ENCODE results near the gene RPS5. TPM values are rescaled to one million over a fixed set of nuclear protein-coding genes. Genes with fewer than 3 reads are reported as not detected.
"Not testable (repeated sequence)": the region's sequence is repeated elsewhere in the genome, so short reads cannot be mapped to it uniquely, and the experiment has no call there.

Gene RPS5
- polyA plus RNA-seq, 4 donors = 863 to 1,751 (median 1,458) TPM

DNA sequence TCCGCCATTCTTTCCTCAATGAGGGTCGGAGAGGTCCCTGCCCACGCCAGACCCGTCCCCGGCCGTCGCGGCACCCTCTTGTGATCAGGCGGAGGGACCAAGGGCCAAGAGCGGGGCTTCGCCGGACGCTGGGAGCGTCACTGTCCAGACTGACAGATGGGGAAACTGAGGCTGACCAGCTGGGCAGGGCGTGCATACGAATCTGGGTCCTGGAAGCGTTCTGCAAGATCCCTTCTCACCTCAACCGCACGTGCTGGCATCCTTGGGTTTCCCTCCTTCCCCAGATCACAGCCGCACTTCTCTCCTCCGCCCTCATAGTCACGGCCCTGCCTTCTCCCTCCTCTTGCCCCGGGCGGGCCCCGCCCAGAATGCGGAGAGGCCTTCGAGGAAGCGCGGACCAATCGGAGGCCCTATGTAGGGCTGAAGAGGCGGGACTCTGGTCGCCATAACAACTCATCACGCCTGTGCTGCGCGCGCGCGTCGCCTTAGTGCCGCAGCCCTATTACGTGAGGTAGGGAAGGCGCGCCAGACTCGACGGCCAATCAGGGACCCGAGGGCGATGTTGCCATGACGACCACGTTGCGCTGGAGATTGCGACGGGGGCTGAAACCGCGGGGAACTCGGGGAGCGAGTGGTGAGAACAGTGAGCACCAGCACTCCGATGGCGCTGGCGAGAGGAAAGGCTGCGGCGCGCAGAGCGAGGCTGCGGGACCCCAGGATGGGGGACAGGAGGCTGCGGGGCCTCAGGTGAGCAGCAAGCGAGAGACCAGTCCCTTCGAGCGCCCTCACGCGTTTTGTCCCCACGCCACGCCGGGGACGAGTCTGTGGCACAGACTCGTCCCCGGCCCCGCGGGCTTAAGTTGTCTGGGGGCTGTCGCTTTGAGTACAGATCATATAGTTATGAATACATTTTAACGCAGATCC, 14.1 kb downstream of the RPS5 start:
- Histone ChIP-seq H3K9me3 (ENCODE audit: control insufficient read depth in 2 of 2, insufficient read depth in 1 of 2, low read depth in 1 of 2, low read length in 1 of 2) (no peaks in the 10 kb centered on the region), H3K36me3 (ENCODE audit: control insufficient read depth in 3 of 3, insufficient read depth in 2 of 3, low read depth in 1 of 3, low read length in 3 of 3) (no peaks in the 10 kb centered on the region), H3K4me1 (ENCODE audit: control insufficient read depth in 3 of 3, insufficient read depth in 2 of 3, low read depth in 1 of 3, low read length in 2 of 3) (peaks cover 0 to 23% (median 4%) of the 10 kb centered on the region in 3 donors), H3K4me3 (ENCODE audit: low read depth in 1 of 3, low read length in 3 of 3) (peak overlapping the region in 2 of 3 donors; percentile 56 to 70), H3K27me3 (ENCODE audit: control insufficient read depth in 3 of 3, insufficient read depth in 3 of 3, low read length in 3 of 3) (peaks cover 7 to 17% (median 9%) of the 10 kb centered on the region in 3 donors), H3K27ac (ENCODE audit: low read depth in 1 of 3, low read length in 2 of 3) (peak overlapping the region in 2 of 3 donors; percentile 61 to 85)
- DNase-seq (peak; percentile 99 to 100), FAIRE-seq (no peak)
- WGBS, 3 donors = 2 to 4% (median 3%) methylated on average over 76 to 80 of the region's 80 CpGs

DNA sequence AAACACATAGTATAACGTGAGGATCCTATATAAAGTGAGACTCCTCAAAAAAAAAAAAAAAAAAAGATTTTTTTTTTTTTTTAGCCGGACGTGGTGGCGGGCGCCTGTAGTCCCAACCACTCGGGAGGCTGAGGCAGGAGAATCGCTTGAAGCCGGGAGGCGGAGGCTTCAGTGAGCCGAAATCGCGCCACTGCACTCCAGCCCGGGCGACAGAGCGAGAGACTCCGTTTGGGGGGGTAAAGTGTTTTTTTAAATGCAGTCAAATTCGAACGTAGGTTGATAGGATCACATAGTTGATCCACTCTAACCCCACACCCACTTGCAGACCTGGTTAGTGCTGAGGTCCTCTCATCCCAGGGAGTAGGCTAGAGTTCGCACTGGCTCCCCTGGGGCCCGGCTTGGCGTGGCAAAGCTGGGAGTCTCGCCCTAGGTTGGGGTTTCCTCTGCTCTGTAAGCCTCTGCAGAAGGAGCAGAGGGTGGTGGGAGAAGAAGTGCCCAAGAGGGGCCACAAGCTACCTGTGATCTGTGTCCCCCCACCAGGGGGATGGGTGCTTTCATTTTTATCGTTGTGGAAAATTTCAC, 14.9 kb downstream of the RPS5 start:
- Histone ChIP-seq H3K9me3 (ENCODE audit: control insufficient read depth in 2 of 2, insufficient read depth in 1 of 2, low read depth in 1 of 2, low read length in 1 of 2) (no peaks in the 10 kb centered on the region), H3K27me3 (ENCODE audit: control insufficient read depth in 3 of 3, insufficient read depth in 3 of 3, low read length in 3 of 3) (peaks cover 4 to 15% (median 7%) of the 10 kb centered on the region in 3 donors), H3K4me3 (ENCODE audit: low read depth in 1 of 3, low read length in 3 of 3) (peak overlapping the region in 2 of 3 donors; percentile 56 to 70), H3K27ac (ENCODE audit: low read depth in 1 of 3, low read length in 2 of 3) (peak overlapping the region in 1 of 3 donors; percentile 85), H3K36me3 (ENCODE audit: control insufficient read depth in 3 of 3, insufficient read depth in 2 of 3, low read depth in 1 of 3, low read length in 3 of 3) (no peaks in the 10 kb centered on the region), H3K4me1 (ENCODE audit: control insufficient read depth in 3 of 3, insufficient read depth in 2 of 3, low read depth in 1 of 3, low read length in 2 of 3) (peaks cover 0 to 23% (median 4%) of the 10 kb centered on the region in 3 donors)
- DNase-seq = peak in 1 of 2 donors; percentile 35
- no peak for FAIRE-seq
- WGBS, 3 donors = 19 to 27% (median 25%) methylated on average over 21 to 23 of the region's 23 CpGs

DNA sequence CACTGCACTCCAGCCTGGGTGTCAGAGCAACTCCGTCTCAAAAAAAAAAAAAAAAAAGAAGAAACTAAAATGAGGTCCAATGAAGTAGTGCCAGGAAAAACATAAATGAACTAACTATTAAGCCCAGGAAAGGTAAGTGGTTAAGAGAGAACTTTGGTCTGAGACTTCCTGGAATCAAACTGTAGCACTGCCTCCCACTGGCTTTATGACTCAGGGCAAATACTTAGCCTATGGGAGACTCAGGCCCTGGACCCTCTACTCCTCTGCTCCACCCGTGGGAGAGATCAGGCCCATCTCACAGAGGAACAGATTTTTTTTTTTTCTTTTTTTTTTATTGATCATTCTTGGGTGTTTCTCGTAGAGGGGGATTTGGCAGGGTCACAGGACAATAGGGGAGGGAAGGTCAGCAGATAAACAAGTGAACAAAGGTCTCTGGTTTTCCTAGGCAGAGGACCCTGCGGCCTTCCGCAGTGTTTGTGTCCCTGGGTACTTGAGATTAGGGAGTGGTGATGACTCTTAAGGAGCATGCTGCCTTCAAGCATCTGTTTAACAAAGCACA, 16.9 kb downstream of the RPS5 start:
- not testable (repeated sequence) for H3K36me3 ChIP-seq (ENCODE audit: control insufficient read depth in 3 of 3, insufficient read depth in 2 of 3, low read depth in 1 of 3, low read length in 3 of 3); H3K27me3 ChIP-seq (ENCODE audit: control insufficient read depth in 3 of 3, insufficient read depth in 3 of 3, low read length in 3 of 3); FAIRE-seq; H3K9me3 ChIP-seq (ENCODE audit: control insufficient read depth in 2 of 2, insufficient read depth in 1 of 2, low read depth in 1 of 2, low read length in 1 of 2); H3K4me3 ChIP-seq (ENCODE audit: low read depth in 1 of 3, low read length in 3 of 3)
- H3K4me1 ChIP-seq (ENCODE audit: control insufficient read depth in 3 of 3, insufficient read depth in 2 of 3, low read depth in 1 of 3, low read length in 2 of 3) = peaks cover 0 to 30% (median 7%) of the 10 kb centered on the region in 3 donors
- peak; percentile 69 to 80 for DNase-seq
- peak overlapping the region; percentile 35 to 69 (median 56) for H3K27ac ChIP-seq (ENCODE audit: low read depth in 1 of 3, low read length in 2 of 3)
- 40 to 53% (median 48%) methylated on average over 5 of the region's 5 CpGs for WGBS, 3 donors

DNA sequence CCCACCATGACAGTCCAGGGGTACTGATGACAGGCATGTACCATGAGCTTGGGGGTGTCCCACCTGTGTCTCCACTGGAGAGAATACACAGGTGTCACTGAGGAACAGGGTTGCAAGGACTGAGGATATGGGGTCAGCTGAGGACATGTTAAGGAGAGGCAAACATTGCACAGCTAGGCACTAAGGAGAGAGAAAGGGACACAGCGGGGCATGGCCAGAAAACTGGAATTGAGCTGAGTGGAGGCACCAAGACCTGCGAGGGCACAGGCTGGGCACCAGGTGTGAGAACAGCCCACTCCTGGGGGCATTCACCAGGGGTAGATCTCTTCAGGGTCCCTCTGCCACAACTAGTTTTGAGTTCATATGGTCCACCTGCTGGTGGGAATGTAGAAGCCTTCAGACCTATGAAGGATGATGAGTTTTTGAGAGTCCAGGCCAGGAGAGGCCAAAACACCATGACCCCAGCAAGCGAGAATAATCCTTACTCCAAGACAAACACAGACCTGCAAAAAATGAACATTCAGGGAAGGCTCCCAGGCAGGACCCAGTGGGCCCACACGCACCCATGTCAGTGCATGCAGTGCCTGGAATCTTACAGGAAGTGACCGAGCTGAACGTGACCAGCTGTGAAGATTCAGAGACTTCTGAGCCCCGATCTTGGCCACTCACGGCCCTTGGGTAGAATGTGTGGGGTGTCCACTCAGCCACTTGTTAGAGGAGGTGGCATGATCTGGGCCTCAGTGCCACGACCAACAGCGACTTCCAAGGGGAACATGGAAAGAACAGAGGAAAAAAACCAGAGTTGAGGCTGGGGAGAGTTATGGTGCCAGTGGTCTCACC, 20.0 kb downstream of the RPS5 start:
- peak in 1 of 2 donors; percentile 35 for DNase-seq
- H3K27ac ChIP-seq (ENCODE audit: low read depth in 1 of 3, low read length in 2 of 3) = no peak overlapping the region
- WGBS, 3 donors = 67 to 75% (median 73%) methylated on average over 10 of the region's 10 CpGs

DNA sequence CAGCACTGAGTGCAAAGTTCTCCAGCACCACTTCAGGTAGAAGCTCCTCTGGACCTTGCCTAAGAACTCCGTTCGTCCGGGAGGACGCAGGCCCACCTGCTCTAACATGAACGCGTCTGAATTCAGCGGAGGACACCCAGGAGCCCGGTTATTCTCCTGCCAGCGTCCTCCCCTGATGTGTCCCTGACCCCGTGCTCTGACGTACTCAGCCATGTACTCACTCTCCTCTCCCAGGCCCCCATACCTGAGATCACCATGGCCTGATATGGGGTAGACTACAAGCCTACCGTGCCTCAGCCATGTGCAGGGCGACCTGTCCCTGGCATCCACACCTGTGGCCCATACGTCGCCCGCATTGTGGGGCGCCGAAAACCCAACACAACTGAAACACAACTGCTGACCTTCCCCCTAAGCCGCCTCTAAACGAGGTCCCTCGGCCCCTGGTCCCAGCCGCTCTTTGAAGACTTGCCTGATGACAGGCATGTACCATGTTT, 20.6 kb downstream of the RPS5 start:
- Histone ChIP-seq H3K9me3 (ENCODE audit: control insufficient read depth in 2 of 2, insufficient read depth in 1 of 2, low read depth in 1 of 2, low read length in 1 of 2) (no peaks in the 10 kb centered on the region), H3K36me3 (ENCODE audit: control insufficient read depth in 3 of 3, insufficient read depth in 2 of 3, low read depth in 1 of 3, low read length in 3 of 3) (peaks cover 0 to 5% (median 0%) of the 10 kb centered on the region in 3 donors), H3K4me3 (ENCODE audit: low read depth in 1 of 3, low read length in 3 of 3) (peak overlapping the region; percentile 60 to 80 (median 68)), H3K4me1 (ENCODE audit: control insufficient read depth in 3 of 3, insufficient read depth in 2 of 3, low read depth in 1 of 3, low read length in 2 of 3) (peaks cover 4 to 21% (median 6%) of the 10 kb centered on the region in 3 donors), H3K27ac (ENCODE audit: low read depth in 1 of 3, low read length in 2 of 3) (peak overlapping the region; percentile 45 to 90 (median 88)), H3K27me3 (ENCODE audit: control insufficient read depth in 3 of 3, insufficient read depth in 3 of 3, low read length in 3 of 3) (no peaks in the 10 kb centered on the region)
- DNase-seq (peak in 1 of 2 donors; percentile 62), FAIRE-seq (no peak)
- 10 to 15% (median 11%) methylated on average over 22 of the region's 22 CpGs for WGBS, 3 donors

More for the DNA sequence above, 20.0 kb downstream of the RPS5 start:
- Histone ChIP-seq H3K4me1 (ENCODE audit: control insufficient read depth in 3 of 3, insufficient read depth in 2 of 3, low read depth in 1 of 3, low read length in 2 of 3) (peaks cover 4 to 25% (median 6%) of the 10 kb centered on the region in 3 donors), H3K4me3 (ENCODE audit: low read depth in 1 of 3, low read length in 3 of 3) (peak overlapping the region in 2 of 3 donors; percentile 68 to 80), H3K9me3 (ENCODE audit: control insufficient read depth in 2 of 2, insufficient read depth in 1 of 2, low read depth in 1 of 2, low read length in 1 of 2) (no peaks in the 10 kb centered on the region), H3K36me3 (ENCODE audit: control insufficient read depth in 3 of 3, insufficient read depth in 2 of 3, low read depth in 1 of 3, low read length in 3 of 3) (peaks cover 0 to 5% (median 0%) of the 10 kb centered on the region in 3 donors), H3K27me3 (ENCODE audit: control insufficient read depth in 3 of 3, insufficient read depth in 3 of 3, low read length in 3 of 3) (no peaks in the 10 kb centered on the region)
- no peak for FAIRE-seq

GRCh38 chr19:58408152-58409009, 21.3 kb downstream of the RPS5 start, which contains the start of gene ZNF584:
TSS of gene ZNF584 (plus strand) at chr19:58408649. CDS start at chr19:58409148, 499 bp downstream.
- 0% methylated on average over 87 to 100 of the region's 100 CpGs for WGBS, 3 donors
- peaks cover 0 to 5% (median 0%) of the 10 kb centered on the region in 3 donors for H3K36me3 ChIP-seq (ENCODE audit: control insufficient read depth in 3 of 3, insufficient read depth in 2 of 3, low read depth in 1 of 3, low read length in 3 of 3)
- no peaks in the 10 kb centered on the region for H3K27me3 ChIP-seq (ENCODE audit: control insufficient read depth in 3 of 3, insufficient read depth in 3 of 3, low read length in 3 of 3)
- no peaks in the 10 kb centered on the region for H3K9me3 ChIP-seq (ENCODE audit: control insufficient read depth in 2 of 2, insufficient read depth in 1 of 2, low read depth in 1 of 2, low read length in 1 of 2)
- H3K27ac ChIP-seq (ENCODE audit: low read depth in 1 of 3, low read length in 2 of 3) = peak within 1 kb of the TSS; percentile 45 to 90 (median 88)
- FAIRE-seq = no peak
- H3K4me3 ChIP-seq (ENCODE audit: low read depth in 1 of 3, low read length in 3 of 3) = peak within 1 kb of the TSS; percentile 68 to 80 (median 80)
- peak; percentile 95 to 97 for DNase-seq
- H3K4me1 ChIP-seq (ENCODE audit: control insufficient read depth in 3 of 3, insufficient read depth in 2 of 3, low read depth in 1 of 3, low read length in 2 of 3) = peaks cover 4 to 18% (median 6%) of the 10 kb centered on the region in 3 donors
